ENCODE measurements around the gene CPN2.

CPN2 gene

GRCh38 chr3:194294895-194295214, 56.3 kb downstream of the CPN2 start:
- DNase-seq (no peak), ATAC-seq (no peak)

GRCh38 chr3:194294199-194294894, 56.8 kb downstream of the CPN2 start:
- no peak for DNase-seq
- no peak for ATAC-seq

- ATAC-seq (no peak), DNase-seq (no peak)
These were observed 57.5 kb downstream of the CPN2 start for GRCh38 chr3:194293546-194294198.

GRCh38 chr3:194292331-194292730, 58.8 kb downstream of the CPN2 start:
- ATAC-seq (no peak), DNase-seq (no peak)
